H9 (cell line): ENCODE measurements around the gene GRID2. TPM values are rescaled to one million over a fixed set of nuclear protein-coding genes. Genes with fewer than 3 reads are reported as not detected.

Experiments used
- DNase-seq: peaks from one replicate; pipeline ENCODE4 v3.0.0-alpha.2; 2017
- H2AFZ ChIP-seq: one replicate; pipeline ENCODE4 v1.6.1; 2013; ENCODE audit warnings: mild to moderate bottlenecking, low read length, control low read depth, moderate library complexity
- H2AK5ac ChIP-seq: 2 replicates; pipeline ENCODE4 v1.6.1; 2013; ENCODE audit warnings: low read length, control low read depth, mixed read lengths; ENCODE audit not compliant: insufficient read length
- H2BK120ac ChIP-seq: one replicate; pipeline ENCODE4 v1.6.1; 2013; ENCODE audit warnings: low read depth, mild to moderate bottlenecking, low read length, control low read depth, inconsistent platforms; ENCODE audit not compliant: poor library complexity, severe bottlenecking
- H2BK12ac ChIP-seq: 2 replicates; pipeline ENCODE4 v1.6.1; 2013; ENCODE audit warnings: low read length, control low read depth, mixed read lengths, low read depth; ENCODE audit not compliant: insufficient read length
- H2BK15ac ChIP-seq: 2 replicates; pipeline ENCODE4 v1.6.1; 2013; ENCODE audit warnings: low read depth, low read length, control low read depth
- H2BK20ac ChIP-seq: one replicate; pipeline ENCODE4 v1.6.1; 2013; ENCODE audit warnings: low read depth, mild to moderate bottlenecking, low read length, control low read depth, inconsistent platforms; ENCODE audit not compliant: poor library complexity, severe bottlenecking
- H2BK5ac ChIP-seq: 2 replicates; pipeline ENCODE4 v1.6.1; 2013; ENCODE audit warnings: low read length, control low read depth, mixed read lengths; ENCODE audit not compliant: insufficient read length
- H3K14ac ChIP-seq: 2 replicates; pipeline ENCODE4 v1.6.1; 2013; ENCODE audit warnings: low read length, control low read depth; ENCODE audit not compliant: insufficient read depth
- H3K18ac ChIP-seq: 2 replicates; pipeline ENCODE4 v1.6.1; 2013; ENCODE audit warnings: low read depth, mild to moderate bottlenecking, mixed read lengths, low read length, control low read depth; ENCODE audit not compliant: insufficient read length
- H3K23ac ChIP-seq: 2 replicates; pipeline ENCODE4 v1.6.1; 2013; ENCODE audit warnings: low read length, control low read depth, mixed read lengths, low read depth; ENCODE audit not compliant: insufficient read length
- H3K23me2 ChIP-seq: 2 replicates; pipeline ENCODE4 v1.6.1; 2013; ENCODE audit warnings: low read depth, mild to moderate bottlenecking, mixed read lengths, low read length, control low read depth; ENCODE audit not compliant: insufficient read length, poor library complexity, severe bottlenecking
- H3K27ac ChIP-seq: 2 replicates; pipeline ENCODE4 v1.5.1; 2013; ENCODE audit warnings: low read length, control low read depth, mixed read lengths, low read depth; ENCODE audit not compliant: insufficient read length
- H3K27me3 ChIP-seq: 2 replicates; pipeline ENCODE4 v1.6.1; 2013; ENCODE audit warnings: low read length, control low read depth, inconsistent platforms; ENCODE audit not compliant: insufficient read depth
- H3K4ac ChIP-seq: 2 replicates; pipeline ENCODE4 v1.6.1; 2013; ENCODE audit warnings: low read depth, mild to moderate bottlenecking, control low read depth, inconsistent platforms, low read length, moderate library complexity
- H3K4me1 ChIP-seq: 2 replicates; pipeline ENCODE4 v1.6.1; 2013; ENCODE audit warnings: low read length, control low read depth, inconsistent platforms; ENCODE audit not compliant: insufficient read depth
- H3K4me2 ChIP-seq: 2 replicates; pipeline ENCODE4 v1.6.1; 2013; ENCODE audit warnings: low read length, control low read depth, mixed read lengths; ENCODE audit not compliant: insufficient read length, insufficient read depth
- H3K56ac ChIP-seq: 2 replicates; pipeline ENCODE4 v1.6.1; 2013; ENCODE audit warnings: low read depth, mild to moderate bottlenecking, mixed read lengths, low read length, control low read depth; ENCODE audit not compliant: insufficient read length
- H3K79me1 ChIP-seq: 2 replicates; pipeline ENCODE4 v1.6.1; 2013; ENCODE audit warnings: low read depth, mild to moderate bottlenecking, moderate library complexity, low read length, control low read depth, inconsistent platforms; ENCODE audit not compliant: insufficient read depth, poor library complexity, severe bottlenecking
- H3K79me2 ChIP-seq: 2 replicates; pipeline ENCODE4 v1.6.1; 2013; ENCODE audit warnings: low read length, control low read depth, inconsistent platforms; ENCODE audit not compliant: insufficient read depth
- H3K9ac ChIP-seq: 2 replicates; pipeline ENCODE4 v1.6.1; 2013; ENCODE audit warnings: low read length, control low read depth, mixed read lengths; ENCODE audit not compliant: insufficient read length; ENCODE audit errors: extremely low read depth
- H3K9me3 ChIP-seq: one replicate; pipeline ENCODE4 v1.6.1; 2013; ENCODE audit warnings: low read depth, low read length, inconsistent platforms; ENCODE audit not compliant: control insufficient read depth
- H3T11ph ChIP-seq: one replicate; pipeline ENCODE4 v1.6.1; 2013; ENCODE audit warnings: mild to moderate bottlenecking, low read length, control low read depth, inconsistent platforms
- H4K20me1 ChIP-seq: one replicate; pipeline ENCODE4 v1.6.1; 2013; ENCODE audit not compliant: control insufficient read depth, insufficient read length, insufficient read depth
- H4K5ac ChIP-seq: 2 replicates; pipeline ENCODE4 v1.6.1; 2013; ENCODE audit warnings: low read depth, mild to moderate bottlenecking, mixed read lengths, low read length, control low read depth; ENCODE audit not compliant: insufficient read length
- H4K8ac ChIP-seq: replicated peaks from 2 replicates; pipeline ENCODE4 v1.6.1; 2013; ENCODE audit warnings: low read length, control low read depth, mixed read lengths, low read depth; ENCODE audit not compliant: insufficient read length
- H4K91ac ChIP-seq: 2 replicates; pipeline ENCODE4 v1.6.1; 2013; ENCODE audit warnings: low read depth, mild to moderate bottlenecking, moderate library complexity, mixed read lengths, low read length, control low read depth; ENCODE audit not compliant: insufficient read length
- H3K27ac Mint-ChIP-seq, 3 experiments: 2 replicates in 2 of 3; 3 replicates in 1 of 3; pipeline ENCODE4 v1.8.0; 2020 to 2021; ENCODE audit warnings: mixed read lengths in 3 of 3, mild to moderate bottlenecking in 1 of 3, moderate library complexity in 1 of 3
- H3K27me3 Mint-ChIP-seq: 2 replicates; pipeline ENCODE4 v1.8.0; 2021; ENCODE audit warnings: low read depth, mild to moderate bottlenecking, moderate library complexity, mixed read lengths
- H3K36me3 Mint-ChIP-seq, 3 experiments: 2 replicates in 2 of 3; 3 replicates in 1 of 3; pipeline ENCODE4 v1.8.0; 2020 to 2021; ENCODE audit warnings: low read depth in 3 of 3, mixed read lengths in 3 of 3; ENCODE audit not compliant: insufficient read depth in 1 of 3
- H3K4me1 Mint-ChIP-seq, 2 experiments: 2 replicates each; pipeline ENCODE4 v1.8.0; 2020; ENCODE audit warnings: mixed read lengths in 2 of 2
- H3K4me3 Mint-ChIP-seq, 2 experiments: 2 replicates in 1 of 2; 3 replicates in 1 of 2; pipeline ENCODE4 v1.8.0; 2020 to 2021; ENCODE audit warnings: mild to moderate bottlenecking in 2 of 2, mixed read lengths in 2 of 2, moderate library complexity in 1 of 2
- H3K9me3 Mint-ChIP-seq, 2 experiments: 2 replicates in 1 of 2; 3 replicates in 1 of 2; pipeline ENCODE4 v1.8.0; 2020; ENCODE audit warnings: mild to moderate bottlenecking in 2 of 2, mixed read lengths in 2 of 2, moderate library complexity in 1 of 2
- CTCF ChIP-seq: fragments of 200-600 bp; sonication (generic); conservative IDR thresholded peaks from 3 replicates; pipeline ENCODE4 v1.8.0; 2021; ENCODE audit warnings: antibody characterized with exemption, mild to moderate bottlenecking
- total RNA-seq: library from RNA; stranded (reverse); gene quantifications from 2 replicates; pipeline ENCODE4 v1.2.1, GENCODE V29; 2021

GRID2 gene
- total RNA-seq, 1 experiment from 2014 or later, result 21.8 TPM

DNA sequence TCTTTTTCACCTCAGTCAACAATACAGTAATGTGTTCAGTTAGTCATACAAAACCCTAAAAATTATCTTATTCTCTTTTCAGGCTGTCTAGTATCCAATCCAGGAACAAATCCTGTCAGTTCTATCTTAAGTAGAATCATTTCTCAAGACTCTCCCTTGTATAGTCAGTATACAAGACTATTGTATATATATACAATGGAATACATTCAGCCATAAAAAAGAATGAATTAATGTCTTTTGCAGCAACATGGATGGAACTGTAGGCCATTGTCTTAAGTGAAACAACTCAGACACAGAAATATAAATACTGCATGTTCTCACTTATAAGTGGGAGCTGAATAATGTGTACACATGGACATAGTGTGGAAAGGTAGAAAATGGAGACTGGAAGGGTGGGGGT lies 1023.6 kb downstream of the GRID2 start:
- Histone ChIP-seq H3K9ac (no peak overlapping the region), H3K18ac (no peak overlapping the region), H2AFZ (no peak overlapping the region), H2BK20ac (no peak overlapping the region), H3K14ac (no peak overlapping the region), H2BK12ac (no peak overlapping the region), H4K5ac (no peak overlapping the region), H4K8ac (no peak overlapping the region), H4K20me1 (no peaks in the 10 kb centered on the region), H3K23me2 (no peaks in the 10 kb centered on the region), H4K91ac (no peak overlapping the region), H2BK15ac (no peak overlapping the region), H3K79me1 (no peaks in the 10 kb centered on the region), H2BK5ac (no peak overlapping the region), H2BK120ac (no peak overlapping the region), H3K56ac (no peak overlapping the region), H3K4me1 (no peaks in the 10 kb centered on the region), H3K23ac (no peak overlapping the region), H3K4me2 (no peak overlapping the region), H3K9me3 (no peaks in the 10 kb centered on the region), H3K27me3 (no peaks in the 10 kb centered on the region), H2AK5ac (no peak overlapping the region), H3K79me2 (no peaks in the 10 kb centered on the region), H3K4ac (no peak overlapping the region), H3T11ph (no peak overlapping the region), H3K27ac (no peak overlapping the region)
- H3K9me3 Mint-ChIP-seq, result peaks cover 3 to 7% of the 10 kb centered on the region in 2 experiments; a peak in 4 of 5 replicates
- no peak overlapping the region for H3K27ac Mint-ChIP-seq
- no peak overlapping the region for H3K4me3 Mint-ChIP-seq
- DNase-seq, result no peak
- H3K27me3 Mint-ChIP-seq, result no peaks in the 10 kb centered on the region
- H3K36me3 Mint-ChIP-seq, result peaks cover 0 to 4% (median 0%) of the 10 kb centered on the region in 3 experiments; a peak in 1 of 7 replicates
- no peaks in the 10 kb centered on the region for H3K4me1 Mint-ChIP-seq
- TF ChIP-seq CTCF, result no peak
